ENCODE data around the gene S100A14. TPM values are rescaled to one million over a fixed set of nuclear protein-coding genes. Genes with fewer than 3 reads are reported as not detected.

Gene S100A14
- total and polyA plus RNA-seq, 9 of the 15 experiments (the other 6 are each of a cell fraction or from before 2014, with no cell fraction given) = 0.10 to 0.64 (median 0.24) TPM; not detected in 3

- peak; percentile 97 for TF ChIP-seq SUPT5H (IDR thresholded peaks at IDR 0.05)
Measured at GRCh38 chr1:153633754-153634665, 17.9 kb upstream of the S100A14 start, which contains the start of gene CHTOP (continued).

- Histone ChIP-seq H3K27ac (ENCODE audit: extremely low read depth, low read depth, low read length) (peak overlapping the region; percentile 98), H3K27me3 (ENCODE audit: control insufficient read depth in 2 of 2, insufficient read depth in 2 of 2, low read length in 2 of 2) (no peaks in the 10 kb centered on the region), H3K9ac (ENCODE audit: insufficient read depth in 1 of 2, low read depth in 2 of 2, low read length in 2 of 2) (peak overlapping the region; percentile 100), H3K9me3 (replicated peaks; ENCODE audit: control insufficient read depth, insufficient read depth, low read depth, low read length) (no peaks in the 10 kb centered on the region), H2AFZ (ENCODE audit: low read depth, low read length) (peak overlapping the region; percentile 81), H3K4me3 (peak overlapping the region; percentile 89), H3K4me1 (replicated peaks in 1 of 2; ENCODE audit: control insufficient read depth in 2 of 2, insufficient read depth in 2 of 2, low read length in 2 of 2) (peaks cover 24 to 28% of the 10 kb centered on the region in 2 experiments), H3K79me2 (ENCODE audit: control insufficient read depth, insufficient read depth, low read length) (peaks cover 44% of the 10 kb centered on the region), H3K36me3 (ENCODE audit: control insufficient read depth, insufficient read depth, low read length) (peaks cover 27% of the 10 kb centered on the region), H4K20me1 (replicated peaks; ENCODE audit: control insufficient read depth, insufficient read depth, low read length) (no peaks in the 10 kb centered on the region; the same call in 1 of the 2 replicates), H3K4me2 (ENCODE audit: insufficient read depth, low read length) (peak overlapping the region; percentile 88), H3K9me1 (ENCODE audit: control insufficient read depth, insufficient read depth, low read length) (no peaks in the 10 kb centered on the region)
- intact Hi-C loops (cut with micrococcal nuclease) = loop anchor here (5.0 kb wide), 1 partner anchor 101 kb away; no protein-coding TSS in a partner anchor
- ChIA-PET POLR2A (interaction anchor here (0.8 to 11.6 kb wide), 16 partner anchors 9 to 693 kb away, joined by 3 to 205 read pairs (median 4); partner anchors contain the start of gene SNAPIN), CTCF (ENCODE audit: low intra/inter-chr PET ratio) (interaction anchor here (0.7 kb wide), 1 partner anchor 123 kb away, joined by 4 read pairs; no protein-coding TSS in a partner anchor)
- WGBS (ENCODE audit: insufficient coverage, low coverage, missing lambda C conversion rate) = 20% methylated on average over 18 of the region's 18 CpGs
- ATAC-seq (peak; percentile 18), FAIRE-seq (no peak), DNase-seq (ENCODE audit: extremely low read depth in 1 of 4, low spot score in 3 of 4) (peak; percentile 30 to 49 (median 42))
- BruUV-seq (replicated peaks) = no TSS peak
- in situ Hi-C loops (cut with MboI) = no loop called here
- TF ChIP-seq ZBTB1 (CRISPR knock-in tag; IDR thresholded peaks at IDR 0.05; ENCODE audit: borderline replicate concordance, low read depth) (no peak), ARID1B (IDR thresholded peaks at IDR 0.05) (peak; percentile 31; the same call in 1 of the 2 replicates), HMGXB4 (CRISPR knock-in tag; IDR thresholded peaks at IDR 0.05) (no peak), CAMTA2 (CRISPR knock-in tag; conservative IDR thresholded peaks at IDR 0.05) (no peak), ETV5 (CRISPR knock-in tag; IDR thresholded peaks at IDR 0.05; ENCODE audit: low read depth) (0 out of 2 replicates have a peak, but pooled peaks have one; percentile 7), ZNF12 (CRISPR knock-in tag; IDR thresholded peaks at IDR 0.05) (0 out of 2 replicates have a peak, but pooled peaks have one; percentile 65), HDAC1 (IDR thresholded peaks at IDR 0.05) (0 out of 4 replicates have a peak, but pooled peaks of 1 of the 2 experiments have one; percentile 24), SMC3 (conservative IDR thresholded peaks at IDR 0.05; ENCODE audit: insufficient read depth, low read depth, low read length) (0 out of 2 replicates have a peak, but pooled peaks have one; percentile 9), MLLT1 (IDR thresholded peaks at IDR 0.05) (0 out of 4 replicates have a peak, but pooled peaks of 1 of the 2 experiments have one; percentile 20), MAZ (CRISPR knock-in tag; conservative IDR thresholded peaks at IDR 0.05 in 1 of 2, IDR thresholded peaks at IDR 0.05 in 1 of 2) (peak in 1 of 2 experiments; percentile 6; a peak in 1 of 4 replicates), KDM1A (IDR thresholded peaks at IDR 0.05) (0 out of 4 replicates have a peak, but pooled peaks of 1 of the 2 experiments have one; percentile 12), SPI1 (IDR thresholded peaks at IDR 0.05; ENCODE audit: borderline replicate concordance, low read depth, low read length) (peak; percentile 75; the same call in 1 of the 2 replicates), DPF2 (IDR thresholded peaks at IDR 0.05) (peak; percentile 35; the same call in 1 of the 2 replicates), TAL1 (IDR thresholded peaks at IDR 0.05) (no peak)
Measured at GRCh38 chr1:153633161-153633753, 17.1 kb upstream of the S100A14 start.

Data from K562 (cell line).